ENCODE data around the gene CITED2. TPM values are rescaled to one million over a fixed set of nuclear protein-coding genes. Genes with fewer than 3 reads are reported as not detected.

Gene CITED2
- polyA plus RNA-seq, 1 experiment = 117 TPM

- POLR2A ChIA-PET = no interaction called here
- no peaks in the 10 kb centered on the region for H3K27me3 ChIP-seq (ENCODE audit: control insufficient read depth, insufficient read depth, low read length)
- H3K27ac ChIP-seq (ENCODE audit: low read depth, low read length) = no peak overlapping the region
- TF ChIP-seq CTCF (IDR thresholded peaks at IDR 0.05; ENCODE audit: low read depth, low read length) = no peak
- H3K9me3 ChIP-seq (ENCODE audit: control insufficient read depth, insufficient read depth, low read length) = peaks cover 4% of the 10 kb centered on the region; the same call in 1 of the 2 replicates
- H3K4me3 ChIP-seq (ENCODE audit: low read depth, low read length) = peak overlapping the region; percentile 96
- DNase-seq (ENCODE audit: low read depth, low spot score) = no peak
- CTCF ChIA-PET = no interaction called here
Observed at GRCh38 chr6:139370999-139371345, 3.5 kb downstream of the CITED2 start.

- H3K27ac ChIP-seq (ENCODE audit: low read depth, low read length) = peak overlapping the region; percentile 59
- no peak for DNase-seq (ENCODE audit: low read depth, low spot score)
- CTCF ChIA-PET = interaction anchor here (0.6 to 1.5 kb wide), 25 partner anchors 10 to 1551 kb away, joined by 3 to 10 read pairs (median 3); no protein-coding TSS in a partner anchor
- H3K4me3 ChIP-seq (ENCODE audit: low read depth, low read length) = peak overlapping the region; percentile 96
- TF ChIP-seq CTCF (IDR thresholded peaks at IDR 0.05; ENCODE audit: low read depth, low read length) = no peak
- peaks cover 4% of the 10 kb centered on the region; the same call in 1 of the 2 replicates for H3K9me3 ChIP-seq (ENCODE audit: control insufficient read depth, insufficient read depth, low read length)
- no peaks in the 10 kb centered on the region for H3K27me3 ChIP-seq (ENCODE audit: control insufficient read depth, insufficient read depth, low read length)
- POLR2A ChIA-PET = interaction anchor here (0.7 to 1.8 kb wide), 12 partner anchors 8 to 696 kb away, joined by 3 to 11 read pairs (median 4); no protein-coding TSS in a partner anchor
Observed at GRCh38 chr6:139370283-139370998, 4.0 kb downstream of the CITED2 start.

- POLR2A ChIA-PET = interaction anchor here (0.7 to 1.8 kb wide), 13 partner anchors 9 to 1116 kb away, joined by 3 to 11 read pairs (median 4); no protein-coding TSS in a partner anchor
- peak; percentile 73 for TF ChIP-seq CTCF (IDR thresholded peaks at IDR 0.05; ENCODE audit: low read depth, low read length)
- CTCF ChIA-PET = interaction anchor here (0.5 to 1.5 kb wide), 37 partner anchors 10 to 1552 kb away, joined by 3 to 10 read pairs (median 3); no protein-coding TSS in a partner anchor
- Histone ChIP-seq H3K9me3 (ENCODE audit: control insufficient read depth, insufficient read depth, low read length) (peaks cover 4% of the 10 kb centered on the region; the same call in 1 of the 2 replicates), H3K27ac (ENCODE audit: low read depth, low read length) (no peak overlapping the region), H3K4me3 (ENCODE audit: low read depth, low read length) (no peak overlapping the region), H3K27me3 (ENCODE audit: control insufficient read depth, insufficient read depth, low read length) (no peaks in the 10 kb centered on the region)
- DNase-seq (ENCODE audit: low read depth, low spot score) = no peak
Observed at GRCh38 chr6:139369568-139370282, 4.7 kb downstream of the CITED2 start.

GRCh38 chr6:139369068-139369467 lies 5.4 kb downstream of the CITED2 start:
- DNase-seq (ENCODE audit: low read depth, low spot score) = no peak
- CTCF ChIA-PET = interaction anchor here (0.5 to 1.5 kb wide), 26 partner anchors 9 to 1254 kb away, joined by 3 to 10 read pairs (median 3); no protein-coding TSS in a partner anchor

More at GRCh38 chr6:139369068-139369467, 5.4 kb downstream of the CITED2 start:
- Histone ChIP-seq H3K9me3 (ENCODE audit: control insufficient read depth, insufficient read depth, low read length) (peaks cover 4% of the 10 kb centered on the region; the same call in 1 of the 2 replicates), H3K4me3 (ENCODE audit: low read depth, low read length) (no peak overlapping the region), H3K27ac (ENCODE audit: low read depth, low read length) (no peak overlapping the region), H3K27me3 (ENCODE audit: control insufficient read depth, insufficient read depth, low read length) (no peaks in the 10 kb centered on the region)
- TF ChIP-seq CTCF (IDR thresholded peaks at IDR 0.05; ENCODE audit: low read depth, low read length) = no peak
- POLR2A ChIA-PET = interaction anchor here (1.1 to 1.8 kb wide), 9 partner anchors 10 to 1117 kb away, joined by 3 to 11 read pairs (median 6); no protein-coding TSS in a partner anchor

Data from AG04450 (cell line).